Skeletal muscle tissue (tissue), 4 donors: ENCODE data around the gene ECHDC3. TPM values are rescaled to one million over a fixed set of nuclear protein-coding genes. Genes with fewer than 3 reads are reported as not detected.

ENCODE experiments used
- H3K27ac ChIP-seq: one replicate; pipeline ENCODE4 v1.7.0; 2013; ENCODE audit warnings: mild to moderate bottlenecking, low read depth, low read length, inconsistent platforms
- H3K27me3 ChIP-seq, 3 donors: one replicate each; pipeline ENCODE4 v1.7.0; 2013; ENCODE audit warnings: low read length in 3 of 3; ENCODE audit not compliant: control insufficient read depth in 3 of 3, insufficient read depth in 3 of 3
- H3K36me3 ChIP-seq, 3 donors: one replicate each; pipeline ENCODE4 v1.7.0; 2013; ENCODE audit warnings: low read length in 3 of 3; ENCODE audit not compliant: control insufficient read depth in 3 of 3, insufficient read depth in 3 of 3
- H3K4me1 ChIP-seq, 3 donors: one replicate each; pipeline ENCODE4 v1.7.0; 2013; ENCODE audit warnings: low read length in 3 of 3, mild to moderate bottlenecking in 3 of 3; ENCODE audit not compliant: control insufficient read depth in 3 of 3, insufficient read depth in 3 of 3
- H3K4me3 ChIP-seq, 3 donors: one replicate each; pipeline ENCODE4 v1.7.0; 2013; ENCODE audit warnings: low read length in 3 of 3
- H3K9ac ChIP-seq, 3 donors: one replicate each; pipeline ENCODE4 v1.7.0; 2013; ENCODE audit warnings: low read length in 3 of 3, mild to moderate bottlenecking in 3 of 3, moderate library complexity in 2 of 3, low read depth in 1 of 3
- H3K9me3 ChIP-seq, 3 donors: one replicate each; pipeline ENCODE4 v1.7.0; 2013; ENCODE audit warnings: low read length in 3 of 3; ENCODE audit not compliant: control insufficient read depth in 3 of 3
- total RNA-seq: library from RNA; depleted of rRNA; stranded (reverse); fragments of >200 nt; gene quantifications from one replicate; pipeline ENCODE4 v1.2.3, GENCODE V29; 2014
- donor health status: Osteomylitis.

The ECHDC3 gene
- total RNA-seq, 1 donor from 2014 or later: 20.9 TPM

DNA sequence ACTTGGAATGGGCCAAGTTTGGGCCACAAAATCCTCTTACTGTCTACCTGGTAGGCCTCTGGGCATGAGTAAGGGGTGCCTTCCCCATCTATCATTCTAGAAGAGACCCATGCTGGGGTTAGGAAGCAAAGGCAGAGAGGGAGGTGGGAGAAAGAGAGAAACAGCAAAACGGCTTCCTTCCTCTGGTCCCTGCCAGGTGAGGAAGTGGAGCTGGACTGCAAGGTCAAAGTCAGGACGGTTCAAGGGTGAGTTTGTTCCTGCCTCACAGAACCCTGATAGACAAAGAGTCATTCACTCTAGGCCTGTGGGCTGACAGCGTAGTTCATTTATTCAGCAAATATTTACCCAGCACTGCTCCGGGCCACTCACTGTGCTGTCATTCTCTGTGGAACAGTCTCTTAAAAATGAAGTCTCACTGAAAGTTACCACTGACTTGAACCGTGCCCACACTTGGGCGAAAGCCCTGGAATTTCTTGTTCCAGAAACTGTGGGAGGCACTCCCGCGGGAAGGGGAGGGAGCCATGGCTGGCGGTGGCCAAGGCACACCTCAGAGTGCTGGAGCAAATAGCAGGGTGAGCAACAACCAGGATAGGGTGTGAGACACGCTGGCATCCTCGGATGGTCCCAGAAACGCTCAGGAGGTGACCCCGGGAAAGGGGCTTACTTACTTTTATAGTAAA is 26.2 kb upstream of the ECHDC3 start:
- Histone ChIP-seq H3K27me3 (peaks cover 3 to 17% (median 10%) of the 10 kb centered on the region in 3 donors), H3K36me3 (no peaks in the 10 kb centered on the region), H3K9me3 (peaks cover 0 to 5% (median 0%) of the 10 kb centered on the region in 3 donors), H3K4me3 (no peak overlapping the region), H3K9ac (no peak overlapping the region), H3K27ac (no peak overlapping the region), H3K4me1 (no peaks in the 10 kb centered on the region)

DNA sequence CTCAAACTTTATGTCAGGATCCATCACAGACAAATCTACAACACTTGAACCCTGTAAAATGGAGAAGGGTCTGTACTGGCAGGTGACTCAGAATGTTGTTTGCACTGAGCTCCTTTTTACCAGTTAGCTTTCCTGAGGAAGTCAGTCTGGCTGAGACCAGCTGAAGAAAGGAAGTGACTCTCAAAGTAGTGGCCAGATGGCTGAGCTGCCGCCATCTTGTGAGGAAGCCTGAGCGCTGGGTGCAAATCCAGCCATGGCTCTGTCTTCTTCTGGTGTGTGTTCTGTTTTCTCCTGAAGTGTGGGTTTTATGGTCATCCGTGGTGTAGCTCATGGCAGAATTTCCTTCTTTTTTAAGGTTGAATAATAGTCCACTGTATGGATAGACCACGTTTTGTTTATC is 25.5 kb upstream of the ECHDC3 start:
- Histone ChIP-seq H3K4me3 (no peak overlapping the region), H3K9ac (no peak overlapping the region), H3K9me3 (peaks cover 0 to 5% (median 0%) of the 10 kb centered on the region in 3 donors), H3K4me1 (no peaks in the 10 kb centered on the region), H3K36me3 (no peaks in the 10 kb centered on the region), H3K27me3 (peaks cover 3 to 17% (median 10%) of the 10 kb centered on the region in 3 donors), H3K27ac (no peak overlapping the region)

DNA sequence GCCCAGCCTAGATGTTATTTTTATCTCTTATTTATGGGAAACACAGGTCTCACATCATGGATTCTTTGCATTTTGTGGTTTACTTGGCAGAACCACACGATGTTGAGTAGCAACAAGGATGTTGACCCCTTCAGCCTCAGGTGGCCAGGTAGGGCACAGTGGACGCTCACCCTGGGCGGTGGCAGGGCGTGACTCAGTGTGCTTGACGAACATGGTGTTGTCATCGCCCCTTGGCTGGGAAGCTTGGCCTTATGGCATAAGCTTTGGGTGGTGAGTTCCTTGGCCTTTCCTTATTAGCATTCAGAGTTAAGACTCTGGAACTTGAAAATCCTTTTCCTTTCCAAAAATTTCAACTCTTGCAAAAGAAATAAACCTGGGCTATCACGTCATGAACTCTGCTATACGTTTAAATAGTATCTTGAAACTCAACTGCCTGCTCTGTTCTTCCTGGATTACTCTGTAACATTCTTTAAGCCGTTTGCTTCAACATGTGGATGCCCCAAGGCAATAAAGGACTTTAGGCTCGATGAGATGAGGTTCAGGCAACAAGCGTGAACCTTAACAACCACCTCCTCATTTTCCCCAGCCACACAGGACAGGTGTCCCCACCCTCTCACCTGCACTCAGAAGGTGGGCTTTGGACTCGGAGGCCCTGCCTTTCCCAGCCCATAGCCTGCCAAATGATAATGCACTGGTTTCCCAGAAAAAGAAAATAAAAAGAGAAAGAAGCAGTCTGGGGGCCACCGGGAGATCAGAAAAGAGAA is 22.5 kb upstream of the ECHDC3 start:
- Histone ChIP-seq H3K4me3 (no peak overlapping the region), H3K9ac (no peak overlapping the region), H3K4me1 (no peaks in the 10 kb centered on the region), H3K27ac (no peak overlapping the region), H3K27me3 (peaks cover 0 to 6% (median 0%) of the 10 kb centered on the region in 3 donors), H3K36me3 (no peaks in the 10 kb centered on the region), H3K9me3 (peaks cover 0 to 5% (median 0%) of the 10 kb centered on the region in 3 donors)

DNA sequence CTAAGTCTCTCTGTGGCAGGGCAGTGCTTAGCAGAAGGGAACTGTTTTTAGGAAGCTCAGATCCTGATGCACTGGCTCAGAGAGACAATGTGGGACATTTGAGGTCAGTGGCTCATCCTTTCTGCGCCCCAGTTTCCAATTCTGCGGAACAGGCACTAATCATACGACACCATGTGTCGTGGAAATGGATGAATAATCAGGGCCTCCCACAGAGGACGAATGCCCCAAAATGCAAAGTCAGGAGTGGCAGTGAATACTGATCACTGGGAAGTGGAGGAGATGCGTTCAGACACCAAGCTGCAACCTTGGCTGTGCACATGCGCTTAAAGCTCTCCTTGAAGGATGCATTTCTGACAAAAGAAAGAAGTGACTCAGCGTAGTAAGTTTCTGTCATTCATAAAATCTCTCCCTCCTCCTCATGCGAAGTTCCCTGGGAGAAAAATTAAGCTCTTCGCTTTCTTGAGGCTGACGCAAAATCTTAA is 21.9 kb upstream of the ECHDC3 start:
- H3K36me3 ChIP-seq: no peaks in the 10 kb centered on the region
- H3K9me3 ChIP-seq: peaks cover 0 to 5% (median 0%) of the 10 kb centered on the region in 3 donors
- no peaks in the 10 kb centered on the region for H3K4me1 ChIP-seq
- H3K4me3 ChIP-seq: no peak overlapping the region
- H3K27ac ChIP-seq: no peak overlapping the region
- H3K9ac ChIP-seq: no peak overlapping the region
- peaks cover 0 to 2% (median 0%) of the 10 kb centered on the region in 3 donors for H3K27me3 ChIP-seq

DNA sequence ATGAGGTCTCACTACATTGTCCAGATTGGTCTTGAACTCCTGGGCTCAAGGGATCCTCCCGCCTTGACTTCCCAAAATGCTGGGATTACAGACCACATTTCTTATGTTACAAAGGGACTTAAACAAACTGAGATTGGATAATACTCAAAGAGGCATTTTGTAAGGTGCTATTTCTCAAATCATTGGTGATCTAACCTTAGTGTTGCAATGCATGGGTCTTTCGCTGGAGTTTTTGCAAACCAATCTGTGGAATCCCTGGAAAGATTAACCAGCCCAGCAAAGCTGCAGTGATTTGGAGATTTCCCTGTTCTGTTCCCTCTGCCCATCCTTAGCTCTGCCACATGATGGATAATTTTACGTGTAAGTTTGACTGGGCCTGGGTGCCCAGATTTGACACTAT is 20.4 kb upstream of the ECHDC3 start:
- H3K27me3 ChIP-seq: no peaks in the 10 kb centered on the region

DNA sequence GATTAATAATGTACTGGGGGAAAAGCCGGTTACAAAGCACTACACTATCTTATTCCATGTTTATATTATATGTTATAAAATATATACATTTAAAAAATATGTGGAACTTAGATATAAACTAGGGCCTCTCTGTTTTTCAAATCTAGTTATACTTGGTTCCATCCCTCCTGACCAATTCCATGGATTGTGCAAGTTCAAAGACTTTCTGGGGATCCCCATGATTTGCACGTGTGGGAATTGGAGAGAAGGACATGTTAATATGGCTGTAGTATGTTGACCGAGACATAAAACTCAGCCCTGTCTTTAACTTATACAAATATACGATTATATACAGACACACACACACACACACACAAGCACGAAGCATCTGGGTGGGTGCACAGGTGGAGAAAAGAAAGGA is 18.8 kb upstream of the ECHDC3 start:
- Histone ChIP-seq H3K36me3 (no peaks in the 10 kb centered on the region), H3K9me3 (peaks cover 0 to 3% (median 0%) of the 10 kb centered on the region in 3 donors), H3K4me3 (no peak overlapping the region), H3K9ac (no peak overlapping the region), H3K27me3 (no peaks in the 10 kb centered on the region), H3K4me1 (no peaks in the 10 kb centered on the region), H3K27ac (no peak overlapping the region)

More for the DNA sequence above, 20.4 kb upstream of the ECHDC3 start:
- no peaks in the 10 kb centered on the region for H3K36me3 ChIP-seq
- no peak overlapping the region for H3K9ac ChIP-seq
- no peaks in the 10 kb centered on the region for H3K4me1 ChIP-seq
- H3K9me3 ChIP-seq: no peaks in the 10 kb centered on the region
- H3K27ac ChIP-seq: no peak overlapping the region
- H3K4me3 ChIP-seq: no peak overlapping the region

- peaks cover 0 to 5% (median 0%) of the 10 kb centered on the region in 3 donors for H3K9me3 ChIP-seq
- no peaks in the 10 kb centered on the region for H3K27me3 ChIP-seq
- no peak overlapping the region for H3K9ac ChIP-seq
- no peak overlapping the region for H3K27ac ChIP-seq
- no peaks in the 10 kb centered on the region for H3K36me3 ChIP-seq
- H3K4me1 ChIP-seq: no peaks in the 10 kb centered on the region
- H3K4me3 ChIP-seq: no peak overlapping the region
Observed at GRCh38 chr10:11724938-11725776, 17.0 kb upstream of the ECHDC3 start.

- Histone ChIP-seq H3K27me3 (no peaks in the 10 kb centered on the region), H3K27ac (no peak overlapping the region), H3K9me3 (peaks cover 0 to 5% (median 0%) of the 10 kb centered on the region in 3 donors), H3K36me3 (no peaks in the 10 kb centered on the region), H3K4me1 (no peaks in the 10 kb centered on the region), H3K4me3 (no peak overlapping the region), H3K9ac (no peak overlapping the region)
Observed at GRCh38 chr10:11725912-11726311, 16.3 kb upstream of the ECHDC3 start.

GRCh38 chr10:11727563-11727962 is 14.6 kb upstream of the ECHDC3 start:
- Histone ChIP-seq H3K4me1 (no peaks in the 10 kb centered on the region), H3K27ac (no peak overlapping the region), H3K4me3 (no peak overlapping the region), H3K27me3 (no peaks in the 10 kb centered on the region), H3K9ac (no peak overlapping the region), H3K36me3 (no peaks in the 10 kb centered on the region), H3K9me3 (peaks cover 0 to 5% (median 0%) of the 10 kb centered on the region in 3 donors)
